GM21825 (cell line): ENCODE results near the gene PPP1R10.
"Not testable (repeated sequence)": the region's sequence is repeated elsewhere in the genome, so short reads cannot be mapped to it uniquely, and the experiment has no call there.

Source experiments
- ATAC-seq: cut with Tn5 transposase; IDR thresholded peaks from one replicate; pipeline ENCODE4 v1.9.1; 2021; ENCODE audit warnings: mild to moderate bottlenecking, moderate library complexity; ENCODE audit not compliant: unreplicated experiment

The PPP1R10 gene

GRCh38 chr6:30599625-30600324, 17.3 kb downstream of the PPP1R10 start:
- ATAC-seq: no peak

- no peak for ATAC-seq
These were observed 18.0 kb downstream of the PPP1R10 start for GRCh38 chr6:30598912-30599624.

- not testable (repeated sequence) for ATAC-seq
These were observed 19.5 kb downstream of the PPP1R10 start for GRCh38 chr6:30597315-30598144.

- ATAC-seq: no peak
These were observed 24.8 kb downstream of the PPP1R10 start for GRCh38 chr6:30592287-30592686.

GRCh38 chr6:30591008-30591407, 26.0 kb downstream of the PPP1R10 start:
- ATAC-seq: no peak

- no peak for ATAC-seq
These were observed 26.5 kb downstream of the PPP1R10 start for GRCh38 chr6:30590509-30590908.

DNA sequence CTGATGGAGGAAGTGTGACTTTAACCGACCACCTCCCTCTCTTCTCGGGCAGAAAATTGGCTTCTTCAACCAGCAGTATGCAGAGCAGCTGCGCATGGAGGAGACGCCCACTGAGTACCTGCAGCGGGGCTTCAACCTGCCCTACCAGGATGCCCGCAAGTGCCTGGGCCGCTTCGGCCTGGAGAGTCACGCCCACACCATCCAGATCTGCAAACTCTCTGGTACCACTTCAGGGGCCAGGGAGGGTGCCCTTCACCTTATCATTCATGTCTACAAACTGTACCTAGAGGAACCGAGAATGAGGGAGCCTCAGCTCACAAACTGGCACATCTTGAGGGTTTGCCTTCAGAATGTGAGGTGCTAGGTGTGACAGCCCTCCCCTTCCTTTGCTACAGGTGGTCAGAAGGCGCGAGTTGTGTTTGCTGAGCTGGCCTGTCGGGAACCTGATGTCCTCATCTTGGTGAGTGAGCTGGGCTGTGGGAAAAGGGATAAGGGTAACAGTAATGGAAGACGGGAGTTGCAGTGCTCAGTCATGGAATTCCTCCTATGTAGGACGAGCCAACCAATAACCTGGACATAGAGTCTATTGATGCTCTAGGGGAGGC, 27.2 kb downstream of the PPP1R10 start:
- ATAC-seq: no peak

DNA sequence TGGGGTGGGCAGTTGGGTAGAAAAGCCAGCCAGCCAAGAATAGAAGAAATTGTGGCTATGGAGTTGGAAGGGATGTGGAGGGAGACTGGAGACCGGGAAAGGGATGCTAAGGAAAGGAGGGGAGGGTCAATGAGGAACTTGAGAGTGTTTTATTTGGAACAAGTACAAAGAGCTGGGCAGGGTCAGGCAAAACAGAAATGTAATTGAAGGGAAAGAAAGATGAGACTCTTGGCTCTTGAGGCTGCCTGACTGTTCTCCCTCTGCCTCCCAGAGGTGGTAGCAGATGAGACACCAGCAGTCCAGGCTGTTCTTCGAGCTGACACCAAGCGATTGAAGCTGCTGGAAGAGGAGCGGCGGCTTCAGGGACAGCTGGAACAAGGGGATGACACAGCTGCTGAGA, 33.1 kb downstream of the PPP1R10 start:
- no peak for ATAC-seq

DNA sequence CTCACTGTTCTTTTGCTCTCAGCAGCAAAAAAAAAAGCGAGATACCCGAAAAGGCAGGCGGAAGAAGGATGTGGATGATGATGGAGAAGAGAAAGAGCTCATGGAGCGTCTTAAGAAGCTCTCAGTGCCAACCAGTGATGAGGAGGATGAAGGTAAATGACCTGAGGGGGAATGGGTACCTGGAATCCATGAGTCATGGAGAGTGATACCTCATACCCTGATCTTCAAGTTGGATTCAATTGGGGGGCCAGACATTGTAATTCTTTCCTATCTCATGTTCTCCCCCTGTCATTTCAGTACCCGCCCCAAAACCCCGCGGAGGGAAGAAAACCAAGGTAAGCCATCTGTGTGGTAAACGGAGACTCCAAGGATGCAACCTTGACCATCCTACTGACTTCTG, 39.0 kb downstream of the PPP1R10 start:
- no peak for ATAC-seq

DNA sequence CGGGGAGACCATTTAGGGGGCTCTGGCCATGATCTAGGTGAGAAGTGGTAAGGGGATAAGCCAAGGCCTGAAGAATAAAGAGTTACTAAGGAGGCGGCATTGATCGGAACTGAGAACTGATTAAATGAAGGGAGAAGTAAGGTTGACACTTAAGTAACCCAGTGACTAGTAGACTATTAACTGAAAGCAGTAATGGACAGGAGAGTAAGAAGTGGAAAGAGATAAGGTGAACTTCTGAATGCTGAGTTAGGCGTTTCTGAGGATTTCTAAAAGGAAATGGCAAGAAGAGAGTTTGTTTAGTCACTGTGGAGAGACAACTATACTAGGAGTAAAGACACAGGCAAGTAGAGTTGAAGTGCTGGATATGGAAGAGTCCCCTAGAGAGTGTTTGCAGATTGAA, 43.9 kb downstream of the PPP1R10 start:
- no peak for ATAC-seq

- no peak for ATAC-seq
These were observed 44.9 kb downstream of the PPP1R10 start for GRCh38 chr6:30572148-30572547.

- no peak for ATAC-seq
These were observed 45.3 kb downstream of the PPP1R10 start for GRCh38 chr6:30571762-30572082.

- ATAC-seq: peak; percentile 96
These were observed 45.8 kb downstream of the PPP1R10 start, which contains the start of gene ABCF1 for GRCh38 chr6:30571075-30571761. Gene ABCF1 (plus strand): TSS chr6:30571442. CDS start chr6:30571488, 46 bp downstream.

- ATAC-seq: peak; percentile 17
These were observed 46.3 kb downstream of the PPP1R10 start for GRCh38 chr6:30570740-30571074.

DNA sequence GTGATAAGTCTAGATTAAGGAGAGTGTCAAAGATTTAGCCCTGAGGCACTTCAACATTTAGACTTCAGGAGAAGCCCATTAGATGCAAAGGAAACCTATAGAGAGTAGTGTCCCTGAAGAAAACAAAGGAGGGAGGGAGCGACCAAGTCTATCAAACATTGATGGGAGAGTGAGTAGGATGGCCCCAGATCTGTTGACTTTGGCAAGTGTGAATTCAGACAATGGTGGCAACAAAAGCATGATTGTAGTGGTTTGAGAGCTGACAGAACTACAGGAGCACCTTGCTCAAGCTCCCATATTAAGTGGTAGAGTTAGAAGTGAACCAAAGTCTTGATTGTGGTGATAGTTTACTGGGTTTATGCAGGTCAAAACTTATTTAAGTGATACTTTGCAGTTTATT, 46.8 kb downstream of the PPP1R10 start:
- ATAC-seq: no peak

DNA sequence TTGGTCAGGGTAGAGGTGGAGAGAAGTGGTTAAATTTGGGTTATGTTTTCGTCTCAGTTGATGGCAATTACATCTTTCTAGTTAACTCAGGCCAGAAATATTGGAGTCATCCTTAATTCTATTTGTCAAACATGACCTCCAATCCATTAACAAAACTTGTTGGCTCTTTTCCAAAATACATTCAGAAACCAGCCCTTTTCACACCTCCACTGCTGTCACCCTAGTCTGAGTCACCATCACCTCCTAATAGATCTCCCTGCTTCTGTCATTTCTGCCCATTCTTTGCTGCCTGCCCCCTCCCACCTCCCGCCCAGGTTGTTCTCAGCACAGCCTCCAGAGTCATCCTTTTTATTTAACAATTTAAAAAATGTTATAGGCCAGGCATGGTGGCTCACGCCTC, 48.8 kb downstream of the PPP1R10 start:
- no peak for ATAC-seq

DNA sequence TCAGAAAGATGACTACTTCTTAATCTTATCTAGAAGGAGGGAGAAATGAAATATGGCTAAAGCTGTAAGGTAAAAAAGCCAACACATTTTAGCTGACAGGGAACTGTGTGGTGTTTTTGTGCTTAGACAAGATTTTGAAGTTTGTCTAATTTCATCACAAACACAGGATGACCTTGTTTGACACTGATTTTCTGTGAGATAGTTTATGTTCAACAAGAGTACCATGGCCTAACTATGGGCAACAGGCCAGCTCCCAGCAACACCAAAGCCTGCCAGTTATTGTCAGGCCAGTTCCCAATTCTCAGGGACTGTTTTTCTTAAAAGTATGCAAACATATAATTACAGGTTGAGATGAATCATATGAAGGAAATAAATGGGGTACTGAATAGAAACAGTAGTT, 51.3 kb downstream of the PPP1R10 start:
- ATAC-seq: no peak

GRCh38 chr6:30564114-30564513, 52.9 kb downstream of the PPP1R10 start:
- no peak for ATAC-seq

DNA sequence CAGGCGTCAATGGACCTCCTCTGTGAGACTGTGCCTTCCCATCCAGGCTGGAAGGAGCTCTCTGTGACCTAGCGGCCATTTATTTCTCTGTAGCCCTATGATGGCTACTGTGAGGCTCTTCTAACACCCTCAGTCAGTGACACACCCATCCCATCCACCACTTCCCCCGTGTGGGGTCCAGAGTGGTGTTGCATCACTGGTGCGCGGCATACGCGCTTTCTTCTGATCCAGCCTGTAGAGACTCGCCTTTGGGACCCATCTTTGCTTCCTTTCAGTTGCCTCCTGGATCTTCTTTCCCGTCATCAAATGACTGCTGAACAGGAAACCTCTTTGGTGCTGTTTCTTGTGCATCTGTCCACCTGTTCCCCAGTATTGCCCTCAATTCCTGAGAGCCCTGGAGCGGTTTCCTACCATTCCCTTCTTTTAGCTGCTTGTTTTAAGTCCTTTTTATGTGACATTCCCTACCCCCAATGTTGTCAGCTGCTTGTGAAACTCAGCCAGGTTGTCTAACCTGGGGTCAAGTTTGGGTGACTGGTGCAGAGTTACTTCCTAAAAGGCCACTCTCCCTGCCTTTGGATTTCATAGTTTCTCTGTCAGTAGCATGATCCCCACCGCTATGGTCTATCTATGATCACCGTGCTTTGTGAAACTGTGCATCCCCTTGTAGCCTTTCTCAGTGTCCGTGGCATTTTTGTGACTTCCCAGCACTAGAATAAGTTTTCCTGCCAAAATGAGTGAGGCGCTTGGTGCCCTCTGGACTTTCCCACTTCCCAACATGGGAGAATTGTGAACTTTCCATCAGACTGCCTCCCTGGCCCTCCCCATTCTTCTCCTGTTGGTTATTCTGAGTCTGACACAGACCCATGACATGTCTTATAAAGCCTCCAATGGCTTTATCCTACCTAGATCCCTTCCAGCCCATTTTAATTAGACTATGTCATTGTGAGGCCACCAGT, 54.3 kb downstream of the PPP1R10 start:
- no peak for ATAC-seq

DNA sequence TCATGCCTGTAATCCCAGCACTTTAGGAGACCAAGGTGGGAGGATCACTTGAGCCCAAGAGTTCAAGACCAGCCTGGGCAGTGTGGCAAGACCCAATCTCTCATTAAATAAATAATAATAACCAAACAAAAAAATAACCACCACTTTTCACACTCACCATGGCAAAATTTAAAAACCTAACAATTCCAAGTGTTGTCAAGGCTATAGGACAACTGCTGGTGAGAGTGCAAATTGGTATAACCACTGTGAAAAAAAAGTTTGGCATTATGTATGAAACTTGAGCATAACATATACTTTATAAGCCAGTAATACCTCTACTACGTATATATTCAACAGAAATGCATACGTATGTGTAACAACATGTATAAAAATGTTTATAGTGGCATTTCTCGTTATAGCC, 56.1 kb downstream of the PPP1R10 start:
- ATAC-seq: no peak
